HL-60 (cell line): ENCODE measurements around the gene SNTB2.

Source experiments
- CTCF ChIP-seq: IDR thresholded peaks from one replicate; pipeline ENCODE4 v1.5.1; 2011; ENCODE audit warnings: low read length, control low read depth, inconsistent platforms; ENCODE audit not compliant: insufficient read depth
- POLR2AphosphoS5 ChIP-seq: IDR thresholded peaks from 2 replicates; pipeline ENCODE4 v1.6.1; 2012; ENCODE audit warnings: low read depth
- REST ChIP-seq: IDR thresholded peaks from 2 replicates; pipeline ENCODE4 v1.6.1; 2012; ENCODE audit warnings: low read depth; ENCODE audit not compliant: insufficient replicate concordance

GRCh38 chr16:69188236-69188549 is 1.2 kb downstream of the SNTB2 start:
- TF ChIP-seq POLR2AphosphoS5 (no peak), CTCF (no peak), REST (no peak)
